Astrocyte (in vitro differentiated cells and primary cell): Measurements from ENCODE around the gene PGM2L1. TPM values are rescaled to one million over a fixed set of nuclear protein-coding genes. Genes with fewer than 3 reads are reported as not detected.

Experiments
- DNase-seq: peaks from one replicate; pipeline ENCODE4 v3.0.0-alpha.2; 2010; ENCODE audit warnings: low read depth
- FAIRE-seq: peaks from 2 replicates; lab custom pipeline; 2011; peaks lifted over from hg19 to GRCh38; lab: Jason Lieb, UNC
- H2AFZ ChIP-seq: 2 replicates; pipeline ENCODE4 v1.6.0; 2012; ENCODE audit warnings: low read depth, low read length, inconsistent platforms
- H3K27ac ChIP-seq: 2 replicates; pipeline ENCODE4 v1.5.1; 2011; ENCODE audit warnings: low read depth, low read length, inconsistent platforms
- H3K27me3 ChIP-seq: 2 replicates; pipeline ENCODE4 v1.6.0; 2011; ENCODE audit warnings: low read length, inconsistent platforms; ENCODE audit not compliant: insufficient read depth
- H3K36me3 ChIP-seq: 2 replicates; pipeline ENCODE4 v1.5.1; 2011; ENCODE audit warnings: low read length, inconsistent platforms; ENCODE audit not compliant: insufficient read depth
- H3K4me1 ChIP-seq: 2 replicates; pipeline ENCODE4 v1.5.1; 2011; ENCODE audit warnings: low read length, inconsistent platforms; ENCODE audit not compliant: insufficient read depth
- H3K4me2 ChIP-seq: 2 replicates; pipeline ENCODE4 v1.6.0; 2012; ENCODE audit warnings: low read length, inconsistent platforms
- H3K4me3 ChIP-seq: 2 replicates; pipeline ENCODE4 v1.5.1; 2011; ENCODE audit warnings: low read depth, mild to moderate bottlenecking, low read length, inconsistent platforms; ENCODE audit not compliant: insufficient read depth
- H3K79me2 ChIP-seq: 2 replicates; pipeline ENCODE4 v1.6.0; 2012; ENCODE audit warnings: mild to moderate bottlenecking, low read length, inconsistent platforms; ENCODE audit not compliant: insufficient read depth
- H3K9ac ChIP-seq: 2 replicates; pipeline ENCODE4 v1.6.0; 2012; ENCODE audit warnings: mild to moderate bottlenecking, low read length, inconsistent platforms
- H3K9me3 ChIP-seq: 2 replicates; pipeline ENCODE4 v1.5.1; 2012; ENCODE audit warnings: low read depth, mild to moderate bottlenecking, low read length, inconsistent platforms; ENCODE audit not compliant: insufficient read depth
- H4K20me1 ChIP-seq: 2 replicates; pipeline ENCODE4 v1.6.0; 2012; ENCODE audit warnings: low read length, inconsistent platforms; ENCODE audit not compliant: insufficient read depth
- H3K27ac Mint-ChIP-seq: one replicate; pipeline ENCODE4 v1.8.0; 2021; ENCODE audit warnings: mild to moderate bottlenecking, mixed read lengths; ENCODE audit not compliant: unreplicated experiment
- H3K27me3 Mint-ChIP-seq: one replicate; pipeline ENCODE4 v1.8.0; 2021; ENCODE audit warnings: low read depth, mixed read lengths; ENCODE audit not compliant: unreplicated experiment
- H3K36me3 Mint-ChIP-seq: one replicate; pipeline ENCODE4 v1.8.0; 2021; ENCODE audit warnings: low read depth, mixed read lengths; ENCODE audit not compliant: unreplicated experiment
- H3K4me1 Mint-ChIP-seq: one replicate; pipeline ENCODE4 v1.8.0; 2021; ENCODE audit warnings: low read depth, mixed read lengths; ENCODE audit not compliant: unreplicated experiment
- H3K4me3 Mint-ChIP-seq: one replicate; pipeline ENCODE4 v1.8.0; 2021; ENCODE audit warnings: mild to moderate bottlenecking, moderate library complexity, mixed read lengths; ENCODE audit not compliant: unreplicated experiment
- H3K9me3 Mint-ChIP-seq: one replicate; pipeline ENCODE4 v1.8.0; 2021; ENCODE audit warnings: mild to moderate bottlenecking, mixed read lengths; ENCODE audit not compliant: unreplicated experiment
- CTCF ChIP-seq: IDR thresholded peaks from 2 replicates; pipeline ENCODE4 v1.5.1; 2011; ENCODE audit warnings: low read depth, mild to moderate bottlenecking, inconsistent platforms, low read length, moderate library complexity; ENCODE audit not compliant: insufficient read depth
- EZH2 ChIP-seq: IDR thresholded peaks from 2 replicates; pipeline ENCODE4 v1.6.1; 2012; ENCODE audit warnings: mild to moderate bottlenecking, low read length, inconsistent platforms; ENCODE audit not compliant: insufficient read depth
- total RNA-seq: library from RNA; stranded (reverse); gene quantifications from 2 replicates; pipeline ENCODE4 v1.2.1, GENCODE V29; 2021

PGM2L1 gene
- total RNA-seq, 1 donor from 2014 or later: 43.6 TPM

- H3K36me3 ChIP-seq: no peaks in the 10 kb centered on the region
- H3K9me3 ChIP-seq: no peaks in the 10 kb centered on the region
- peaks cover 7% of the 10 kb centered on the region for H3K4me1 ChIP-seq
- H3K79me2 ChIP-seq: no peaks in the 10 kb centered on the region
- peak overlapping the region; percentile 0 for H3K27ac ChIP-seq
- no peak for TF ChIP-seq EZH2
- no peak for TF ChIP-seq CTCF
- no peaks in the 10 kb centered on the region for H3K27me3 Mint-ChIP-seq
- H3K36me3 Mint-ChIP-seq: no peaks in the 10 kb centered on the region
- no peaks in the 10 kb centered on the region for H4K20me1 ChIP-seq
- H2AFZ ChIP-seq: no peak overlapping the region
- DNase-seq (peak; percentile 27), FAIRE-seq (no peak)
- no peaks in the 10 kb centered on the region for H3K27me3 ChIP-seq
- H3K4me3 ChIP-seq: no peak overlapping the region
- H3K27ac Mint-ChIP-seq: peak overlapping the region; percentile 50
- no peaks in the 10 kb centered on the region for H3K9me3 Mint-ChIP-seq
- H3K4me1 Mint-ChIP-seq: peaks cover 10% of the 10 kb centered on the region
- H3K9ac ChIP-seq: no peak overlapping the region
- no peak overlapping the region for H3K4me2 ChIP-seq
- no peak overlapping the region for H3K4me3 Mint-ChIP-seq
Measured at GRCh38 chr11:74437441-74438042, 39.3 kb upstream of the PGM2L1 start.

GRCh38 chr11:74434528-74434927 is 36.3 kb upstream of the PGM2L1 start:
- no peak overlapping the region for H3K9ac ChIP-seq
- no peak overlapping the region for H3K4me2 ChIP-seq
- no peak overlapping the region for H2AFZ ChIP-seq
- FAIRE-seq (no peak), DNase-seq (no peak)
- H3K36me3 ChIP-seq: no peaks in the 10 kb centered on the region
- Mint-ChIP-seq H3K27ac (no peak overlapping the region), H3K4me1 (peaks cover 10% of the 10 kb centered on the region), H3K9me3 (no peaks in the 10 kb centered on the region), H3K4me3 (no peak overlapping the region), H3K27me3 (no peaks in the 10 kb centered on the region), H3K36me3 (no peaks in the 10 kb centered on the region)
- H3K9me3 ChIP-seq: no peaks in the 10 kb centered on the region
- H3K27ac ChIP-seq: no peak overlapping the region
- TF ChIP-seq EZH2 (no peak), CTCF (no peak)
- H3K79me2 ChIP-seq: no peaks in the 10 kb centered on the region
- no peaks in the 10 kb centered on the region for H3K27me3 ChIP-seq
- no peak overlapping the region for H3K4me3 ChIP-seq
- peaks cover 4% of the 10 kb centered on the region for H3K4me1 ChIP-seq
- H4K20me1 ChIP-seq: no peaks in the 10 kb centered on the region

GRCh38 chr11:74429205-74429604 is 31.0 kb upstream of the PGM2L1 start:
- Mint-ChIP-seq H3K27ac (no peak overlapping the region), H3K36me3 (no peaks in the 10 kb centered on the region), H3K27me3 (no peaks in the 10 kb centered on the region), H3K4me1 (no peaks in the 10 kb centered on the region), H3K9me3 (peaks cover 3% of the 10 kb centered on the region), H3K4me3 (no peak overlapping the region)
- H3K4me2 ChIP-seq: no peak overlapping the region
- no peaks in the 10 kb centered on the region for H3K9me3 ChIP-seq
- H2AFZ ChIP-seq: no peak overlapping the region
- no peak overlapping the region for H3K4me3 ChIP-seq
- H4K20me1 ChIP-seq: no peaks in the 10 kb centered on the region
- no peak overlapping the region for H3K9ac ChIP-seq
- no peak for TF ChIP-seq CTCF
- TF ChIP-seq EZH2: no peak
- H3K4me1 ChIP-seq: no peaks in the 10 kb centered on the region
- no peak overlapping the region for H3K27ac ChIP-seq
- DNase-seq (no peak), FAIRE-seq (no peak)
- no peaks in the 10 kb centered on the region for H3K36me3 ChIP-seq
- no peaks in the 10 kb centered on the region for H3K27me3 ChIP-seq
- no peaks in the 10 kb centered on the region for H3K79me2 ChIP-seq
